ENCODE measurements around the gene ALDH3A1.

The ALDH3A1 gene

GRCh38 chr17:19718041-19718612 is 30.0 kb downstream of the ALDH3A1 start:
- no peaks in the 10 kb centered on the region for H3K79me2 ChIP-seq (ENCODE audit: control insufficient read depth, insufficient read depth, low read length, unreplicated experiment)
- H3K36me3 ChIP-seq (ENCODE audit: insufficient read depth, low read length) = no peaks in the 10 kb centered on the region
- H3K4me3 ChIP-seq (ENCODE audit: low read depth, low read length) = no peak overlapping the region
- no peak overlapping the region for H2AFZ ChIP-seq (ENCODE audit: low read length, unreplicated experiment)
- H3K27me3 ChIP-seq (ENCODE audit: insufficient read depth, low read length) = no peaks in the 10 kb centered on the region
- no peak overlapping the region for H3K27ac ChIP-seq (ENCODE audit: low read depth, low read length)
- H3K4me1 ChIP-seq (ENCODE audit: control insufficient read depth, insufficient read depth, low read length, unreplicated experiment) = no peaks in the 10 kb centered on the region

- Histone ChIP-seq H3K4me3 (ENCODE audit: low read depth, low read length) (no peak overlapping the region), H3K27me3 (ENCODE audit: insufficient read depth, low read length) (no peaks in the 10 kb centered on the region), H3K4me1 (ENCODE audit: control insufficient read depth, insufficient read depth, low read length, unreplicated experiment) (no peaks in the 10 kb centered on the region), H3K36me3 (ENCODE audit: insufficient read depth, low read length) (no peaks in the 10 kb centered on the region), H3K79me2 (ENCODE audit: control insufficient read depth, insufficient read depth, low read length, unreplicated experiment) (no peaks in the 10 kb centered on the region), H2AFZ (ENCODE audit: low read length, unreplicated experiment) (no peak overlapping the region), H3K27ac (ENCODE audit: low read depth, low read length) (no peak overlapping the region)
Measured at GRCh38 chr17:19717411-19717908, 30.6 kb downstream of the ALDH3A1 start.

GRCh38 chr17:19717031-19717360 is 31.1 kb downstream of the ALDH3A1 start:
- Histone ChIP-seq H3K4me1 (ENCODE audit: control insufficient read depth, insufficient read depth, low read length, unreplicated experiment) (no peaks in the 10 kb centered on the region), H2AFZ (ENCODE audit: low read length, unreplicated experiment) (no peak overlapping the region), H3K36me3 (ENCODE audit: insufficient read depth, low read length) (no peaks in the 10 kb centered on the region), H3K4me3 (ENCODE audit: low read depth, low read length) (no peak overlapping the region), H3K79me2 (ENCODE audit: control insufficient read depth, insufficient read depth, low read length, unreplicated experiment) (no peaks in the 10 kb centered on the region), H3K27me3 (ENCODE audit: insufficient read depth, low read length) (no peaks in the 10 kb centered on the region), H3K27ac (ENCODE audit: low read depth, low read length) (no peak overlapping the region)

GRCh38 chr17:19716108-19717030 is 31.7 kb downstream of the ALDH3A1 start, which contains the start of gene SLC47A2:
TSS of gene SLC47A2 (minus strand) at chr17:19716584. CDS start at chr17:19716555, 29 bp downstream.
- Histone ChIP-seq H3K4me1 (ENCODE audit: control insufficient read depth, insufficient read depth, low read length, unreplicated experiment) (no peaks in the 10 kb centered on the region), H3K4me3 (ENCODE audit: low read depth, low read length) (no peak within 1 kb of the TSS), H3K79me2 (ENCODE audit: control insufficient read depth, insufficient read depth, low read length, unreplicated experiment) (no peaks in the 10 kb centered on the region), H3K36me3 (ENCODE audit: insufficient read depth, low read length) (no peaks in the 10 kb centered on the region), H3K27ac (ENCODE audit: low read depth, low read length) (no peak within 1 kb of the TSS), H3K27me3 (ENCODE audit: insufficient read depth, low read length) (no peaks in the 10 kb centered on the region), H2AFZ (ENCODE audit: low read length, unreplicated experiment) (no peak within 1 kb of the TSS)

- Histone ChIP-seq H3K27me3 (ENCODE audit: insufficient read depth, low read length) (no peaks in the 10 kb centered on the region), H3K79me2 (ENCODE audit: control insufficient read depth, insufficient read depth, low read length, unreplicated experiment) (no peaks in the 10 kb centered on the region), H3K27ac (ENCODE audit: low read depth, low read length) (no peak overlapping the region), H3K4me3 (ENCODE audit: low read depth, low read length) (no peak overlapping the region), H2AFZ (ENCODE audit: low read length, unreplicated experiment) (no peak overlapping the region), H3K4me1 (ENCODE audit: control insufficient read depth, insufficient read depth, low read length, unreplicated experiment) (no peaks in the 10 kb centered on the region), H3K36me3 (ENCODE audit: insufficient read depth, low read length) (no peaks in the 10 kb centered on the region)
Measured at GRCh38 chr17:19714542-19715411, 33.3 kb downstream of the ALDH3A1 start.

GRCh38 chr17:19713901-19714361 is 34.2 kb downstream of the ALDH3A1 start:
- no peak overlapping the region for H3K27ac ChIP-seq (ENCODE audit: low read depth, low read length)
- no peak overlapping the region for H3K4me3 ChIP-seq (ENCODE audit: low read depth, low read length)
- H3K4me1 ChIP-seq (ENCODE audit: control insufficient read depth, insufficient read depth, low read length, unreplicated experiment) = no peaks in the 10 kb centered on the region
- no peaks in the 10 kb centered on the region for H3K27me3 ChIP-seq (ENCODE audit: insufficient read depth, low read length)
- H3K36me3 ChIP-seq (ENCODE audit: insufficient read depth, low read length) = no peaks in the 10 kb centered on the region
- H3K79me2 ChIP-seq (ENCODE audit: control insufficient read depth, insufficient read depth, low read length, unreplicated experiment) = no peaks in the 10 kb centered on the region
- no peak overlapping the region for H2AFZ ChIP-seq (ENCODE audit: low read length, unreplicated experiment)

- Histone ChIP-seq H3K4me3 (ENCODE audit: low read depth, low read length) (no peak overlapping the region), H3K27me3 (ENCODE audit: insufficient read depth, low read length) (no peaks in the 10 kb centered on the region), H2AFZ (ENCODE audit: low read length, unreplicated experiment) (no peak overlapping the region), H3K79me2 (ENCODE audit: control insufficient read depth, insufficient read depth, low read length, unreplicated experiment) (no peaks in the 10 kb centered on the region), H3K27ac (ENCODE audit: low read depth, low read length) (no peak overlapping the region), H3K36me3 (ENCODE audit: insufficient read depth, low read length) (no peaks in the 10 kb centered on the region), H3K4me1 (ENCODE audit: control insufficient read depth, insufficient read depth, low read length, unreplicated experiment) (no peaks in the 10 kb centered on the region)
Measured at GRCh38 chr17:19713462-19713861, 34.6 kb downstream of the ALDH3A1 start.

- no peaks in the 10 kb centered on the region for H3K4me1 ChIP-seq (ENCODE audit: control insufficient read depth, insufficient read depth, low read length, unreplicated experiment)
- H3K4me3 ChIP-seq (ENCODE audit: low read depth, low read length) = no peak overlapping the region
- H3K27me3 ChIP-seq (ENCODE audit: insufficient read depth, low read length) = no peaks in the 10 kb centered on the region
- no peak overlapping the region for H2AFZ ChIP-seq (ENCODE audit: low read length, unreplicated experiment)
- no peaks in the 10 kb centered on the region for H3K36me3 ChIP-seq (ENCODE audit: insufficient read depth, low read length)
- H3K79me2 ChIP-seq (ENCODE audit: control insufficient read depth, insufficient read depth, low read length, unreplicated experiment) = no peaks in the 10 kb centered on the region
- no peak overlapping the region for H3K27ac ChIP-seq (ENCODE audit: low read depth, low read length)
Measured at GRCh38 chr17:19712436-19713004, 35.6 kb downstream of the ALDH3A1 start.

- no peak overlapping the region for H3K27ac ChIP-seq (ENCODE audit: low read depth, low read length)
- H3K36me3 ChIP-seq (ENCODE audit: insufficient read depth, low read length) = no peaks in the 10 kb centered on the region
- H3K79me2 ChIP-seq (ENCODE audit: control insufficient read depth, insufficient read depth, low read length, unreplicated experiment) = no peaks in the 10 kb centered on the region
- H3K27me3 ChIP-seq (ENCODE audit: insufficient read depth, low read length) = no peaks in the 10 kb centered on the region
- H3K4me1 ChIP-seq (ENCODE audit: control insufficient read depth, insufficient read depth, low read length, unreplicated experiment) = no peaks in the 10 kb centered on the region
- no peak overlapping the region for H2AFZ ChIP-seq (ENCODE audit: low read length, unreplicated experiment)
- no peak overlapping the region for H3K4me3 ChIP-seq (ENCODE audit: low read depth, low read length)
Measured at GRCh38 chr17:19709841-19710240, 38.3 kb downstream of the ALDH3A1 start.

Measured in ACC112 (cell line).